ENCODE measurements around the gene LRRN2. TPM values are rescaled to one million over a fixed set of nuclear protein-coding genes. Genes with fewer than 3 reads are reported as not detected.

Gene LRRN2
- total RNA-seq, 1 experiment from 2014 or later: 5.8 TPM

DNA sequence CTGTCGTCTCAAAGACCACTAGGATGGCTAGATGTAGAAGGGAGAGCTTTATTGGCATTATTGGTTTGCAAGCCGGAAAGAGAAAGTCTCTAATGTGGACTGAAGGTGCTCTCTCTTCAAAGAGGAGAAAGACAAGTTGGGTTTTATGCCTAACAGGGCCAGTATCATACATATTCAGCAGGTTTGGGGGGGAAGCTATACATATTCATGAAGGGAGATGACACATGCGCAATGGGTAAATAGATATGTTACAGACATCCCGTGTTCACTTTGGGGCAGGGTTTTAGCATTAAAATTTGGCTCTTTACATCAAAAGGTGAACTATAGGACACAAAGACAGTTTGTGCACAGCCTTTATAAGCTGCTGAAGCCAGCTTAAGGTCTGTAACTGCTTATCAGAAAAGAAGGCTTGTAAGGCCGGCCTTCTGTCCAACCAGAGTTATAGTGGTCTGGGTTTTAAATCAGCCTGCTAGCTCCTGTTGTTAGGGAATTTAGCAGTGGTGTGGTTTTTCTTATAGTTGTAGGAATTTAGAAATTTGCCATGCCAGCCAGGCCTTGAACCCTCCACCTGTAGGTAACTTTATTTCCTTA, 46.5 kb upstream of the LRRN2 start:
- no peak for TF ChIP-seq CTCF (conservative IDR thresholded peaks at IDR 0.05)
- H3K9me3 ChIP-seq (ENCODE audit: control insufficient read depth, low read depth, low read length): no peaks in the 10 kb centered on the region
- H3K18ac ChIP-seq (ENCODE audit: insufficient read length, low read depth, low read length): no peak overlapping the region
- H4K20me1 ChIP-seq (ENCODE audit: control insufficient read depth, insufficient read depth, insufficient read length): no peaks in the 10 kb centered on the region
- Mint-ChIP-seq H3K9me3 (peaks cover 0 to 3% of the 10 kb centered on the region in 2 experiments; a peak in 1 of 5 replicates), H3K36me3 (ENCODE audit: insufficient read depth in 1 of 3, low read depth in 3 of 3) (peaks cover 0 to 3% (median 0%) of the 10 kb centered on the region in 3 experiments; a peak in 1 of 7 replicates), H3K27me3 (ENCODE audit: low read depth) (peaks cover 51% of the 10 kb centered on the region), H3K4me3 (no peak overlapping the region), H3K4me1 (peaks cover 27 to 28% of the 10 kb centered on the region in 2 experiments), H3K27ac (no peak overlapping the region)
- no peak overlapping the region for H2BK12ac ChIP-seq (ENCODE audit: insufficient read length, low read depth, low read length)
- H3K79me1 ChIP-seq (ENCODE audit: insufficient read depth, low read depth, low read length, poor library complexity, severe bottlenecking): no peaks in the 10 kb centered on the region
- H3K79me2 ChIP-seq (ENCODE audit: insufficient read depth, low read length): no peaks in the 10 kb centered on the region
- H3K23ac ChIP-seq (ENCODE audit: insufficient read length, low read depth, low read length): no peak overlapping the region
- no peaks in the 10 kb centered on the region for H3K27me3 ChIP-seq (ENCODE audit: insufficient read depth, low read length)
- H3K9ac ChIP-seq (ENCODE audit: extremely low read depth, insufficient read length, low read length): no peak overlapping the region
- no peak overlapping the region for H2AFZ ChIP-seq (ENCODE audit: low read length)
- no peak overlapping the region for H3T11ph ChIP-seq (ENCODE audit: low read length)
- H3K14ac ChIP-seq (ENCODE audit: insufficient read depth, low read length): no peak overlapping the region
- H3K27ac ChIP-seq (ENCODE audit: insufficient read length, low read depth, low read length): no peak overlapping the region
- H3K56ac ChIP-seq (ENCODE audit: insufficient read length, low read depth, low read length): no peak overlapping the region
- WGBS (ENCODE audit: extremely low coverage, insufficient read length, low lambda C conversion rate): no CpG with 5 or more reads among the region's 5 CpGs
- H2AK5ac ChIP-seq (ENCODE audit: insufficient read length, low read length): no peak overlapping the region
- H2BK120ac ChIP-seq (ENCODE audit: low read depth, low read length, poor library complexity, severe bottlenecking): no peak overlapping the region
- no peaks in the 10 kb centered on the region for H3K23me2 ChIP-seq (ENCODE audit: insufficient read length, low read depth, low read length, poor library complexity, severe bottlenecking)
- H2BK5ac ChIP-seq (ENCODE audit: insufficient read length, low read length): no peak overlapping the region
- no peak overlapping the region for H2BK20ac ChIP-seq (ENCODE audit: low read depth, low read length, poor library complexity, severe bottlenecking)
- no peak for DNase-seq
- H3K4me2 ChIP-seq (ENCODE audit: insufficient read depth, insufficient read length, low read length): no peak overlapping the region
- H4K8ac ChIP-seq (replicated peaks; ENCODE audit: insufficient read length, low read depth, low read length): no peak overlapping the region
- no peak overlapping the region for H2BK15ac ChIP-seq (ENCODE audit: low read depth, low read length)
- H3K4ac ChIP-seq (ENCODE audit: low read depth, low read length): no peak overlapping the region
- no peaks in the 10 kb centered on the region; the same call in 1 of the 2 replicates for H3K4me1 ChIP-seq (ENCODE audit: insufficient read depth, low read length)
- no peak overlapping the region for H4K91ac ChIP-seq (ENCODE audit: insufficient read length, low read depth, low read length)
- H4K5ac ChIP-seq (ENCODE audit: insufficient read length, low read depth, low read length): no peak overlapping the region
